GM23338 (cell line): ENCODE results near the gene EPHA8. TPM values are rescaled to one million over a fixed set of nuclear protein-coding genes. Genes with fewer than 3 reads are reported as not detected.

ENCODE experiments used
- ATAC-seq: fragments of 200-7000 bp; cut with Tn5 transposase; 3 replicates; pipeline ENCODE4 v1.9.1; 2020
- DNase-seq: peaks from one replicate; pipeline ENCODE4 v3.0.0-alpha.2; 2015; ENCODE audit warnings: low spot score
- H2AFZ ChIP-seq: fragments of 200-600 bp; sonication (generic); 2 replicates; pipeline ENCODE4 v1.8.0; 2016; ENCODE audit warnings: antibody characterized with exemption, mild to moderate bottlenecking, moderate library complexity
- H3F3A ChIP-seq: fragments of 200-600 bp; sonication (generic); replicated peaks from 2 replicates; pipeline ENCODE4 v1.8.0; 2017; ENCODE audit warnings: antibody characterized with exemption, mixed run types, low read depth
- H3K27ac ChIP-seq: fragments of 200-600 bp; sonication (generic); 2 replicates; pipeline ENCODE4 v1.6.1; 2016; ENCODE audit warnings: low read depth
- H3K27me3 ChIP-seq: fragments of 200-600 bp; sonication (generic); 2 replicates; pipeline ENCODE4 v1.8.0; 2016; ENCODE audit warnings: mild to moderate bottlenecking, mixed run types, moderate library complexity; ENCODE audit not compliant: insufficient read depth
- H3K36me3 ChIP-seq: fragments of 200-600 bp; sonication (generic); 2 replicates; pipeline ENCODE4 v1.8.0; 2016; ENCODE audit warnings: mild to moderate bottlenecking; ENCODE audit not compliant: insufficient read depth
- H3K4me1 ChIP-seq: fragments of 200-600 bp; sonication (generic); 2 replicates; pipeline ENCODE4 v1.8.0; 2016; ENCODE audit warnings: mild to moderate bottlenecking, moderate library complexity; ENCODE audit not compliant: insufficient read depth
- H3K4me2 ChIP-seq: fragments of 200-600 bp; sonication (generic); 2 replicates; pipeline ENCODE4 v1.7.1; 2017; ENCODE audit warnings: mixed run types
- H3K4me3 ChIP-seq: fragments of 200-600 bp; sonication (generic); 2 replicates; pipeline ENCODE4 v1.6.1; 2016; ENCODE audit warnings: mixed run types
- H3K79me2 ChIP-seq: fragments of 200-600 bp; sonication (generic); replicated peaks from 2 replicates; pipeline ENCODE4 v1.8.0; 2017; ENCODE audit warnings: mild to moderate bottlenecking; ENCODE audit not compliant: insufficient read depth
- H3K9me2 ChIP-seq: fragments of 200-600 bp; sonication (generic); 2 replicates; pipeline ENCODE4 v1.8.0; 2017; ENCODE audit not compliant: insufficient read depth
- H4K20me1 ChIP-seq: fragments of 200-600 bp; sonication (generic); replicated peaks from 2 replicates; pipeline ENCODE4 v1.8.0; 2017; ENCODE audit warnings: mild to moderate bottlenecking; ENCODE audit not compliant: insufficient read depth
- H3K27ac Mint-ChIP-seq: 2 replicates; pipeline ENCODE4 v1.8.0; 2020; ENCODE audit warnings: inconsistent platforms, mild to moderate bottlenecking, moderate library complexity, mixed read lengths
- H3K27me3 Mint-ChIP-seq: 3 replicates; pipeline ENCODE4 v1.8.0; 2022; ENCODE audit warnings: low read depth, mild to moderate bottlenecking, moderate library complexity, mixed read lengths, inconsistent platforms; ENCODE audit not compliant: insufficient read depth, poor library complexity
- H3K36me3 Mint-ChIP-seq: 3 replicates; pipeline ENCODE4 v1.8.0; 2021; ENCODE audit warnings: low read depth, mild to moderate bottlenecking, inconsistent platforms, moderate library complexity, mixed read lengths
- H3K4me1 Mint-ChIP-seq: 3 replicates; pipeline ENCODE4 v1.8.0; 2020; ENCODE audit warnings: mild to moderate bottlenecking, inconsistent platforms, mixed read lengths
- H3K4me3 Mint-ChIP-seq: 3 replicates; pipeline ENCODE4 v1.8.0; 2021; ENCODE audit warnings: moderate library complexity, mild to moderate bottlenecking, inconsistent platforms, mixed read lengths
- H3K9me3 Mint-ChIP-seq: 3 replicates; pipeline ENCODE4 v1.8.0; 2020; ENCODE audit warnings: moderate library complexity, mild to moderate bottlenecking, inconsistent platforms, mixed read lengths
- CREB1 ChIP-seq: fragments of 250-450 bp; sonication (Bioruptor Pico); IDR thresholded peaks from 2 replicates; pipeline ENCODE4 v1.5.0; 2020; ENCODE audit warnings: low read depth, mild to moderate bottlenecking, moderate library complexity
- CTCF ChIP-seq, 2 experiments: fragments of 200-600 bp in 1 of 2; sonication (generic) in 1 of 2; conservative IDR thresholded peaks; 2 replicates each; pipeline versions ENCODE4 v1.5.1 to v1.6.1; 2016 to 2017; ENCODE audit warnings: antibody characterized with exemption in 2 of 2, low read depth in 2 of 2, mild to moderate bottlenecking in 2 of 2, moderate library complexity in 1 of 2
- ETS1 ChIP-seq: IDR thresholded peaks from 2 replicates; pipeline ENCODE4 v1.6.1; 2016; ENCODE audit warnings: antibody characterized with exemption
- EZH2 ChIP-seq: fragments of 200-600 bp; sonication (generic); IDR thresholded peaks from one replicate; pipeline ENCODE4 v1.8.0; 2017; ENCODE audit warnings: antibody characterized with exemption, mild to moderate bottlenecking, low read depth; ENCODE audit not compliant: unreplicated experiment
- EZH2phosphoT487 ChIP-seq: fragments of 200-600 bp; sonication (generic); IDR thresholded peaks from one replicate; pipeline ENCODE4 v1.8.1; 2018; ENCODE audit warnings: antibody characterized with exemption; ENCODE audit not compliant: unreplicated experiment
- JUNB ChIP-seq: IDR thresholded peaks from one replicate; pipeline ENCODE4 v1.6.1; 2016; ENCODE audit warnings: antibody characterized with exemption; ENCODE audit not compliant: unreplicated experiment
- NANOG ChIP-seq: IDR thresholded peaks from 2 replicates; pipeline ENCODE4 v1.6.1; 2016; ENCODE audit warnings: antibody characterized with exemption, borderline replicate concordance
- POLR2AphosphoS5 ChIP-seq: IDR thresholded peaks from 2 replicates; pipeline ENCODE4 v1.6.1; 2016; ENCODE audit warnings: antibody characterized with exemption, low read depth
- STAT1 ChIP-seq: IDR thresholded peaks from one replicate; pipeline ENCODE4 v1.6.1; 2016; ENCODE audit warnings: antibody characterized with exemption; ENCODE audit not compliant: unreplicated experiment
- ZNF114 ChIP-seq: fragments of 250-450 bp; sonication (Bioruptor Pico); IDR thresholded peaks from 2 replicates; pipeline ENCODE4 v1.5.0; 2020; ENCODE audit warnings: mild to moderate bottlenecking, moderate library complexity
- ZNF331 ChIP-seq: fragments of 250-450 bp; sonication (Bioruptor Pico); IDR thresholded peaks from 2 replicates; pipeline ENCODE4 v1.5.0; 2020; ENCODE audit warnings: low read depth, mild to moderate bottlenecking, moderate library complexity
- polyA plus RNA-seq: library from polyadenylated mRNA; unstranded; fragments of >200 nt; fragmentation: Nextera tagmentation; extraction: Ambion mirVana; gene quantifications from 2 replicates; pipeline ENCODE4 v1.2.1, GENCODE V29; 2016
- total RNA-seq: library from RNA; depleted of rRNA; stranded (reverse); fragments of >200 nt; shearing (Covaris generic); gene quantifications from 2 replicates; pipeline ENCODE4 v1.2.3, GENCODE V29; 2014
- TF ChIP-seq, protein P1 (sequence below): IDR thresholded peaks from one replicate; pipeline ENCODE4 v1.6.1; 2018; ENCODE audit warnings: antibody characterized with exemption; ENCODE audit not compliant: unreplicated experiment
- TF ChIP-seq, protein P2 (sequence below): fragments of 250-450 bp; sonication (Bioruptor Pico); IDR thresholded peaks from 2 replicates; pipeline ENCODE4 v1.5.0; 2020; ENCODE audit warnings: mild to moderate bottlenecking, moderate library complexity

The EPHA8 gene
- total and polyA plus RNA-seq, 2 experiments from 2014 or later = 2.3 to 5.0 TPM

DNA sequence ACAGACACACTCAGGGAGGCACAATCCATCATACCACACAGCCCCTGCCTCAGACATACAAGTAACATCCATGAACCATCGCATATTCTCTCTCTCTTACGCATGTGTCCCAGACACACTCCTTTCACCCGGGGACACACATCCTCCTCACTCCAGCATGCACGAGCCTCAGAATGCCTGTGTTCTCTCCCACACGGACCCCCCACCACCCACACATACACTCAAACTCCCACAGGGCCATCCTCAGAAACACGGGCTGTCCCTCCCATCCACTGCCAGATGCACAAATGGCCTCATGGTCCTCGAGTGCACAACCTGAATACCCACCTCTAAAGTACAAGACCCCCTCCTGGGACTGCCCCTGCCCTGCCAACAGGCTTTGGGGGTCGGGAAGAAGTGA lies 78.0 kb downstream of the EPHA8 start:
- Mint-ChIP-seq H3K27ac (no peak overlapping the region), H3K4me1 (peaks cover 8% of the 10 kb centered on the region), H3K27me3 (peaks cover 10% of the 10 kb centered on the region), H3K36me3 (no peaks in the 10 kb centered on the region), H3K9me3 (no peaks in the 10 kb centered on the region), H3K4me3 (no peak overlapping the region)
- H4K20me1 ChIP-seq = no peaks in the 10 kb centered on the region
- H2AFZ ChIP-seq = no peak overlapping the region
- no peaks in the 10 kb centered on the region for H3K79me2 ChIP-seq
- no peaks in the 10 kb centered on the region for H3K36me3 ChIP-seq
- H3K9me2 ChIP-seq = no peaks in the 10 kb centered on the region
- TF ChIP-seq JUNB (no peak), POLR2AphosphoS5 (no peak), ETS1 (no peak), ZNF331 (CRISPR knock-in tag) (no peak), CREB1 (CRISPR knock-in tag) (no peak), STAT1 (no peak), ZNF114 (CRISPR knock-in tag) (no peak), EZH2phosphoT487 (no peak), CTCF (conservative IDR thresholded peaks at IDR 0.05; ENCODE audit: low read depth in 2 of 2) (no peak), NANOG (no peak), EZH2 (no peak)
- TF ChIP-seq, protein P1, sequence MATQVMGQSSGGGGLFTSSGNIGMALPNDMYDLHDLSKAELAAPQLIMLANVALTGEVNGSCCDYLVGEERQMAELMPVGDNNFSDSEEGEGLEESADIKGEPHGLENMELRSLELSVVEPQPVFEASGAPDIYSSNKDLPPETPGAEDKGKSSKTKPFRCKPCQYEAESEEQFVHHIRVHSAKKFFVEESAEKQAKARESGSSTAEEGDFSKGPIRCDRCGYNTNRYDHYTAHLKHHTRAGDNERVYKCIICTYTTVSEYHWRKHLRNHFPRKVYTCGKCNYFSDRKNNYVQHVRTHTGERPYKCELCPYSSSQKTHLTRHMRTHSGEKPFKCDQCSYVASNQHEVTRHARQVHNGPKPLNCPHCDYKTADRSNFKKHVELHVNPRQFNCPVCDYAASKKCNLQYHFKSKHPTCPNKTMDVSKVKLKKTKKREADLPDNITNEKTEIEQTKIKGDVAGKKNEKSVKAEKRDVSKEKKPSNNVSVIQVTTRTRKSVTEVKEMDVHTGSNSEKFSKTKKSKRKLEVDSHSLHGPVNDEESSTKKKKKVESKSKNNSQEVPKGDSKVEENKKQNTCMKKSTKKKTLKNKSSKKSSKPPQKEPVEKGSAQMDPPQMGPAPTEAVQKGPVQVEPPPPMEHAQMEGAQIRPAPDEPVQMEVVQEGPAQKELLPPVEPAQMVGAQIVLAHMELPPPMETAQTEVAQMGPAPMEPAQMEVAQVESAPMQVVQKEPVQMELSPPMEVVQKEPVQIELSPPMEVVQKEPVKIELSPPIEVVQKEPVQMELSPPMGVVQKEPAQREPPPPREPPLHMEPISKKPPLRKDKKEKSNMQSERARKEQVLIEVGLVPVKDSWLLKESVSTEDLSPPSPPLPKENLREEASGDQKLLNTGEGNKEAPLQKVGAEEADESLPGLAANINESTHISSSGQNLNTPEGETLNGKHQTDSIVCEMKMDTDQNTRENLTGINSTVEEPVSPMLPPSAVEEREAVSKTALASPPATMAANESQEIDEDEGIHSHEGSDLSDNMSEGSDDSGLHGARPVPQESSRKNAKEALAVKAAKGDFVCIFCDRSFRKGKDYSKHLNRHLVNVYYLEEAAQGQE = no peak
- TF ChIP-seq, protein P2, sequence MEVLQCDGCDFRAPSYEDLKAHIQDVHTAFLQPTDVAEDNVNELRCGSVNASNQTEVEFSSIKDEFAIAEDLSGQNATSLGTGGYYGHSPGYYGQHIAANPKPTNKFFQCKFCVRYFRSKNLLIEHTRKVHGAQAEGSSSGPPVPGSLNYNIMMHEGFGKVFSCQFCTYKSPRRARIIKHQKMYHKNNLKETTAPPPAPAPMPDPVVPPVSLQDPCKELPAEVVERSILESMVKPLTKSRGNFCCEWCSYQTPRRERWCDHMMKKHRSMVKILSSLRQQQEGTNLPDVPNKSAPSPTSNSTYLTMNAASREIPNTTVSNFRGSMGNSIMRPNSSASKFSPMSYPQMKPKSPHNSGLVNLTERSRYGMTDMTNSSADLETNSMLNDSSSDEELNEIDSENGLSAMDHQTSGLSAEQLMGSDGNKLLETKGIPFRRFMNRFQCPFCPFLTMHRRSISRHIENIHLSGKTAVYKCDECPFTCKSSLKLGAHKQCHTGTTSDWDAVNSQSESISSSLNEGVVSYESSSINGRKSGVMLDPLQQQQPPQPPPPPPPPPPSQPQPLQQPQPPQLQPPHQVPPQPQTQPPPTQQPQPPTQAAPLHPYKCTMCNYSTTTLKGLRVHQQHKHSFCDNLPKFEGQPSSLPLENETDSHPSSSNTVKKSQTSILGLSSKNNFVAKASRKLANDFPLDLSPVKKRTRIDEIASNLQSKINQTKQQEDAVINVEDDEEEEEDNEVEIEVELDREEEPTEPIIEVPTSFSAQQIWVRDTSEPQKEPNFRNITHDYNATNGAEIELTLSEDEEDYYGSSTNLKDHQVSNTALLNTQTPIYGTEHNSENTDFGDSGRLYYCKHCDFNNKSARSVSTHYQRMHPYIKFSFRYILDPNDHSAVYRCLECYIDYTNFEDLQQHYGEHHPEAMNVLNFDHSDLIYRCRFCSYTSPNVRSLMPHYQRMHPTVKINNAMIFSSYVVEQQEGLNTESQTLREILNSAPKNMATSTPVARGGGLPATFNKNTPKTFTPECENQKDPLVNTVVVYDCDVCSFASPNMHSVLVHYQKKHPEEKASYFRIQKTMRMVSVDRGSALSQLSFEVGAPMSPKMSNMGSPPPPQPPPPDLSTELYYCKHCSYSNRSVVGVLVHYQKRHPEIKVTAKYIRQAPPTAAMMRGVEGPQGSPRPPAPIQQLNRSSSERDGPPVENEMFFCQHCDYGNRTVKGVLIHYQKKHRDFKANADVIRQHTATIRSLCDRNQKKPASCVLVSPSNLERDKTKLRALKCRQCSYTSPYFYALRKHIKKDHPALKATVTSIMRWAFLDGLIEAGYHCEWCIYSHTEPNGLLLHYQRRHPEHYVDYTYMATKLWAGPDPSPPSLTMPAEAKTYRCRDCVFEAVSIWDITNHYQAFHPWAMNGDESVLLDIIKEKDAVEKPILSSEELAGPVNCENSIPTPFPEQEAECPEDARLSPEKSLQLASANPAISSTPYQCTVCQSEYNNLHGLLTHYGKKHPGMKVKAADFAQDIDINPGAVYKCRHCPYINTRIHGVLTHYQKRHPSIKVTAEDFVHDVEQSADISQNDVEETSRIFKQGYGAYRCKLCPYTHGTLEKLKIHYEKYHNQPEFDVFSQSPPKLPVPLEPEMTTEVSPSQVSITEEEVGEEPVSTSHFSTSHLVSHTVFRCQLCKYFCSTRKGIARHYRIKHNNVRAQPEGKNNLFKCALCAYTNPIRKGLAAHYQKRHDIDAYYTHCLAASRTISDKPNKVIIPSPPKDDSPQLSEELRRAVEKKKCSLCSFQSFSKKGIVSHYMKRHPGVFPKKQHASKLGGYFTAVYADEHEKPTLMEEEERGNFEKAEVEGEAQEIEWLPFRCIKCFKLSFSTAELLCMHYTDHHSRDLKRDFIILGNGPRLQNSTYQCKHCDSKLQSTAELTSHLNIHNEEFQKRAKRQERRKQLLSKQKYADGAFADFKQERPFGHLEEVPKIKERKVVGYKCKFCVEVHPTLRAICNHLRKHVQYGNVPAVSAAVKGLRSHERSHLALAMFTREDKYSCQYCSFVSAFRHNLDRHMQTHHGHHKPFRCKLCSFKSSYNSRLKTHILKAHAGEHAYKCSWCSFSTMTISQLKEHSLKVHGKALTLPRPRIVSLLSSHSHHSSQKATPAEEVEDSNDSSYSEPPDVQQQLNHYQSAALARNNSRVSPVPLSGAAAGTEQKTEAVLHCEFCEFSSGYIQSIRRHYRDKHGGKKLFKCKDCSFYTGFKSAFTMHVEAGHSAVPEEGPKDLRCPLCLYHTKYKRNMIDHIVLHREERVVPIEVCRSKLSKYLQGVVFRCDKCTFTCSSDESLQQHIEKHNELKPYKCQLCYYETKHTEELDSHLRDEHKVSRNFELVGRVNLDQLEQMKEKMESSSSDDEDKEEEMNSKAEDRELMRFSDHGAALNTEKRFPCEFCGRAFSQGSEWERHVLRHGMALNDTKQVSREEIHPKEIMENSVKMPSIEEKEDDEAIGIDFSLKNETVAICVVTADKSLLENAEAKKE (CRISPR knock-in tag) = no peak
- DNase-seq = no peak
- H3K4me2 ChIP-seq = no peak overlapping the region
- H3K27ac ChIP-seq = no peak overlapping the region
- no peak overlapping the region for H3K4me3 ChIP-seq
- no peak for ATAC-seq
- H3K27me3 ChIP-seq = no peaks in the 10 kb centered on the region
- no peaks in the 10 kb centered on the region; the same call in 1 of the 2 replicates for H3K4me1 ChIP-seq
- no peaks in the 10 kb centered on the region for H3F3A ChIP-seq
